Right lung (tissue), 5 donors: Measurements from ENCODE around the gene IGFLR1. TPM values are rescaled to one million over a fixed set of nuclear protein-coding genes. Genes with fewer than 3 reads are reported as not detected.

Experiments
- DNase-seq, 2 donors: peaks; one replicate each; pipeline ENCODE4 v3.0.0-alpha.2; 2013
- polyA plus RNA-seq, 5 donors: library from polyadenylated mRNA; unstranded; fragments of 120-200 nt; gene quantifications; one replicate each; pipeline versions ENCODE4 v1.2.1 to v1.2.3, GENCODE V29; 2013; ENCODE audit warnings: inconsistent platforms in 1 of 5, low replicate concordance in 1 of 5; ENCODE audit not compliant: insufficient read length in 5 of 5, insufficient read depth in 1 of 5

The IGFLR1 gene
- polyA plus RNA-seq, 5 donors: 3.1 to 7.1 (median 4.1) TPM

DNA sequence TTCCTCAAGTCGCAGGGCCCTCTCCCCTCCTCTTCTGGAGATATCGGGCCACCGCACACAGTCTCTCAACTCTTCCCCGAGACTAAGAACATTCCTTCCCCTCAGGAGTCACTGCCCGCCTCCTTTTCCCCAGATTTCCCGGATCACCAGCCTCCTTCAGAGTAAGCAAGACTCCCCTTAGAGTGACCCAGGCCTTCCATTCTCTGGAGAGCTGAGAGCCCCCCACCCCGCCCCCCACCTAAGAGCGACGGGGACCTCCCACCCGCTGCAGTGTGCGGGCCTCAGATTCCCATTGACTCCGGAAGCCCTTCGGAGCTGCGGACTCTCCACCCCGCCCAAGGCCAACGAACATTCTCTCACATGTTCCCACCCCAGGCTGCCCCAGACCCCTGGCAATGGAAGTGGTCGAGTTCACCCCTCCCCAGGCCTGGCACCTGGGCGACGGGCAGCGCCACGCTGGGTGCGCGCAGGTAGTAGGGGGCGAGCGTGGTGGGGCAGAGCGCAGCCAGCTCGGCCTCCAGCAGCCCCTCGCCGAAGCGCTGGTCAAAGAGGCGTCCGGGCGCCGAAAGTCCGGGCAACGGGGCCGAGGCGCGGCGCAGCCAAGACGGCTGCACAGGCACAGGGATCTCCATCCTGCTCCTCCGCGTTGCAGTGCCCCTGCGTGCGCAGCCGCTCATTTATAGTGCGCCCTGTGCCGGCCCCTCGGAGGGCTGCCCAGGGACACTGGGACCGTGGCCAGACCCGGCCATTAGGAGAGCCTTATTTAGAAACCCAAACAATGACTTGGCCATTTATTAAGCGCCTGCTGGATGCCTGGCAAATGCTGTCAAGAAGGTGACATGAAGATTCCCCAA is 14.4 kb upstream of the IGFLR1 start, which contains the start of gene HSPB6:
Gene HSPB6, minus strand, starts transcription at position 653 of the 854 bp plus-strand sequence. Its CDS starts 21 bp downstream, at position 632.
- DNase-seq: peak; percentile 80

DNA sequence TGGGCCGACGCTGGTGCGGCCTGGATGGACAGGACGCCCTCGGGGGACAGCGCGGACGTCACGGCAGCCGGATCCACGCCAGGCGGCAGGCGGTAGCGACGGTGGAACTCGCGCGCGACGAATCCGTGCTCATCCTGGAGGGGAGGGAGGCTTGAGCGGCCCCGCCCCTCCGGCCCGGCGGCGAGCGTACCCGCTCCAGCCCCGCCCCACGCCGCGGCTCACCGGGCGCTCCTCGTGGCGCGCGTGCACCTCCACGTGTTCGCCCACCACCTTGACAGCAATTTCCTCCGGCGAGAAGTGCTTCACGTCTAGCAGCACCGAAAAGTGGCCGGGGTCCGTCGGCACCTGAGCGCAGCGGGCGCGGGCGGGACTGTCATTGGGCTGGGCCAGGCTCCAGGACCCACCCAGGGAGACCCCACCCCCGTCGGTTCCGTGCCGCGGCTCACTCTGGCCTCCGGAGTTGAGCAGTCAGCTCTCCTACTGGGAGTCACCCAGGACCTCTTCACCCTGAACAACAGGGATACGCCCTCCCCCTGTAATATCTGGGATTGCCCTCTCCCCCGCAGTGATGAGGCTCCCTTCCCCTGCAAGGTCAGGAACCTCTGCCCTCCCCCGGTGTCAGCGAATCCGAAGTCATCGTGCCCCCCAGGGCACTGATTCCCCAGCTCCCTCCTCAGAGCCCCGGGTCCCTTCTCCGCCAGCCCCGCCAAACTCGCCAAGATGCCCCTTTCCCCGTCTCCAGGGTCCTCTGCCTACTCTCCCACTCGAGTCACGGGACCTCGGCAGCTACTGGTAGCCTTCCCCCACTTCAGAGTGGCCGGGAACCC is 13.5 kb upstream of the IGFLR1 start:
- peak; percentile 44 to 53 for DNase-seq

DNA sequence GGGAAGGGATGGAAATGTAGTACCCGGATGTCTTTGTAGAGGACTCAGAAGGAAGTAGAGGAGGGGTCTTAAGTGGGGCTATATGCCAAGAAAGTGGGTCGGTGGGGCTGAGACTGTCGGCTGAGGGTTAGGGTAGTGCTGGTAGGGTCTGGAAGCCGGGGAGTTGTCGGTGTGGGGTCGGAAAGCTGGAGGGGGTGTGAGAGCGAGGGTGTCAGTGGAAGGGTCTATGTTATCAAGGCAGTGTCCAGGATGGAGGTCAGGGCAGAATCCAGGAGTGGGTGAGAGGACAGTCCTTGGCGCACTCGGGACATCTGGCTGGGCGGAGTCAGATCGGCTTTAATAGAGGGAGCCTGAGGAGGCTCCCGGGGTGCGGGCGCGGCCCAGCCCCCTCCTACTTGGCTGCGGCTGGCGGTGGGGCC is 12.9 kb upstream of the IGFLR1 start:
- DNase-seq: no peak

DNA sequence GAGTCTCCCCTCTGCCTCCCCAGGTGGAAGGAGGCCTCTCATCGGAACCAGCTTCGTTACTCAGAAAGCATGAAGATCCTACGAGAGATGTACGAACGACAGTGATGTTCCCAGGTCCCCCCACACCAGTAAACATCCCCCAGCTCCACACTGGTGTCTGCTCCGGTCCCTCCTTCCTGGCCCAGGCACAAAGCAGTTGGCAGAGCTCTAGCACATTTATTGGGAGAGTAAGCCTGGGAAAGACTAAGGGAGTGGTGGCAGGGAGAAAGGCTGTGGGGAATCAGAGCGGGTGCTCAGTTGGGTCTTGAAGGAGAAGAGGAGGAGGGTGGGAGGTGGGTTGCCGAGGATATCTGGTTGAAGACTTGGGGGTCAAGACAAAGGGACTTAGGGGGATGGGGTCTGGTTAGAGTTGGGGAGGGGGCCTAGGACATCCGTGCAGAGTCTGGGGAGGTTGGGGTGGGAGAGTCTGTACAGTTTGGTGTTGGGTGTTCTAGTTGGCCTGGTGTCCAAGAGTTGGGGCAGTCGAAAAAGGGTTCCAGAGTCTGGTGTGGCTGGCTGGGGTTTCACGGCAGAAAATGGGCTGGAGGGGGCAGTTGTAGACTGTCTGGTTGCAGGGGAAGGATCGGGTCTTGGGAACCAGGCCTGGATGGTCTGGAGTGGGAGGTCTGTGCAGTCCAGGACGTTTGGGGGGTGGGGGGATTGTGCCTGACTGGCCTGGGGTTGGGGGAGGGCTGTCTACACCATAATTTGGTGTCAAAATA is 12.3 kb upstream of the IGFLR1 start:
- DNase-seq: no peak

DNA sequence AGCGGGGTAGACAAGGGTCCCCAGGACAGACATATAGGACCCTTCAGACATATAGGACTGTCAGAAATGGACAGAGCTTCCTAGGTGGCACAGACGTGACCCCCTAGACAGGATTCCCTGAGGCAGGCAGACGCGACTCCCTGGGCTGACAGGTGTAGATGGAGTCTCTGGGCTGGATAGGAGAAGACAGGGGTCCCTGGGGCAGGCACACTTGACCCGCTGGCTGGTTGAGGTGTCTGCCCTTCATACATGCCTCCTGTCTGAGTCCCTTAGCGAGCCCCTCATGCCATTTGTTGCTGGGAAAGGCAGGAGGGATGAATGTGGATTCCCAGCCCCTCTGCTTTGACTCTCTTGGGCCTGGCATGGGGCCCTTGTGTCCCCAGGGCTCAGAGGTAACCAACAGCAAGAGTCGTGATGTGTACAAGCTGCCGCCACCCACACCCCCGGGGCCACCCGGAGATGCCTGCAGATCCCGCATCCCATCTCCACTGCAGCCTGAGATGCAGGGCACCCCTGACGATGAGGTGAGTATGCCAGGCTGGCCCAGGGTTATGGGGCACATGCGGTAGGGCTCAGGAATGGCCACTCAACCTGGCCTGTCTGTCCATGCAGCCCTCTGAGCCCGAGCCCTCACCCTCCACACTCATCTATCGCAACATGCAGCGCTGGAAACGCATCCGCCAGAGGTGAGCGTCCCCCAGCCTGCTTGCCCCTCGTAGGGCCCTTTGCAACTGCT is 11.6 kb upstream of the IGFLR1 start:
- no peak for DNase-seq

DNA sequence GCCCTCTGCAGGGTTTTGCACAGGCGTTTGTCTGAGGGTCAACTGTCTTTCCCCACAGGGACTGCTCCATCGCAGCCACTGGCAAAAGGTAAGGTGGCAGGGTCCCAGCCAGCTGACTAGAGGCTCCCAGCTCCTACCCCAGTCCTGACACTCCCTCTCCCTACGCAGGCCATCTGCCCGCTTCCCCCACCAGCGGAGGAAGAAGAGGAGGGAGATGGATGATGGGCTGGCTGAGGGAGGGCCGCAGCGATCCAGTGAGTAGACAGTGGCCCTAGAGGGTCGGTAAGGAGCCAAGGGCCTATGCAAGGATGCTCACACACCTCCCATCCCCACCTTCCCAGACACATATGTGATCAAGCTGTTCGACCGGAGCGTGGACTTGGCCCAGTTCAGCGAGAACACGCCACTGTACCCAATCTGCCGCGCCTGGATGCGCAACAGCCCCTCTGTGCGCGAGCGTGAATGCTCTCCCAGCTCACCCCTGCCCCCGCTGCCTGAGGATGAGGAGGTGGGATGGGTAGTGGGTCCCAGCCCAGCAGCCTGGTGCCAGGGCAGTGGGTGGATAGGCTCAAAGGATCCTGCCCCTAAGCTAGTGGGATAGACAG is 10.6 kb upstream of the IGFLR1 start:
- DNase-seq: no peak

DNA sequence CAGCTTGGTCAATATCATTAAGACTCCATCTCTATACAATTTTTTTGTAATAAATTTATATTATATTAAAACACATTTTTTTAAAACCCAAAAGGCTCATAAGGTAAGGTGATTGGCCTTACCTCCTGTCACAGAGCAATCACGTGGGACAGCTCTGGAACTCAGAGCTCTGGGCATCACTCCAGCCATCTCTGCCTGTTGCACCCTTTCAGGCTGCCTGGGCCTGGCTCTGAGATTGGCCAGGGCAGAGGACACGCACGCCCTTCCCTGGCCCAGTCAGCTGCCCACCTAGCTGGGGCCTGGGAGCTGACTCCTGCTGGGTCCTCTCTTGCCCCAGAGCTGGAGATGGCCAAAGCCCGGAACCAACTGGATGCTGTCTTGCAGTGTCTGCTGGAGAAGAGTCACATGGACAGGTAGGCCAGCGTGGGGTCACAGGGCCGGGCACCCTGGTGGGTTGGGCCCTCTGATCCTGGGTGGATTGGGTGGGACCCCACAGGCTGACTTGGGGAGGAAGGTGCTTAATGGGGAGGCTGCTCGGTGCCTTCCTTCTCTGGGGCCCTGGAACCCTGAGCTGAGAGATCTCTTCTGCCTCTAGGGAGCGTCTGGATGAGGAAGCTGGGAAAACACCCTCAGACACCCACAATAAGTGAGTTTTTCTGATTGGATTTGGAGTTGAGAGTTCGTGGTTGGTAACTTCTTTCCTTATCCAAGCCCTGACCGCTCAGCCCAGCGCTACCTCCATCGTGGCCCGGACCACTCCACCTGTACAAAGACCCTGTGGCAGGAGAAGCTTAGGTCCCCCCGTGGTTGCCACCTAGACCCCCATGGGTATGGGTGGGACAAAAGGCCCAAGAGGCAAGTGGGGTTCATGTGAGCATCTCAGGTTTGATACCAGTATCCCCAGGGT is 9.8 kb upstream of the IGFLR1 start:
- DNase-seq: no peak

DNA sequence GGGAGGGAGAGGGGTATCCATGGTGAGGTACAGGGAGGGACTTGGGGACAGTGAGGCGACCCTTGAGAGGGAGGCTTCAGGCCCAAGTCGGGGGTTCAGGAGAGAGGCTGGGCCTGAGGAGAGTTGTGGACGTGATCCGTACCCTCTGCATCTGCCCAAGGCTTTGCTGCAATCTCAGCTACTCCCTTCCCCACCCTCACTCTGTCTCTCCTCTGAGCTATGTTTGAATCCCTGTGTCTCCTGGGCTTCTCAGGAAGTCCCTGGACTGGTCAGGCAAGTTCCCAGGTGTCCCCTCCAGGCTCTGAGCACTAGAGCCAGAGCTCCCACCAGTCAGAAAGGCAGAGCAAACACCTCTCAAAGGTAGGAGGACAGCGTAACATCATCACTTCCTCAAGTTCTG is 7.9 kb upstream of the IGFLR1 start:
- DNase-seq: no peak

DNA sequence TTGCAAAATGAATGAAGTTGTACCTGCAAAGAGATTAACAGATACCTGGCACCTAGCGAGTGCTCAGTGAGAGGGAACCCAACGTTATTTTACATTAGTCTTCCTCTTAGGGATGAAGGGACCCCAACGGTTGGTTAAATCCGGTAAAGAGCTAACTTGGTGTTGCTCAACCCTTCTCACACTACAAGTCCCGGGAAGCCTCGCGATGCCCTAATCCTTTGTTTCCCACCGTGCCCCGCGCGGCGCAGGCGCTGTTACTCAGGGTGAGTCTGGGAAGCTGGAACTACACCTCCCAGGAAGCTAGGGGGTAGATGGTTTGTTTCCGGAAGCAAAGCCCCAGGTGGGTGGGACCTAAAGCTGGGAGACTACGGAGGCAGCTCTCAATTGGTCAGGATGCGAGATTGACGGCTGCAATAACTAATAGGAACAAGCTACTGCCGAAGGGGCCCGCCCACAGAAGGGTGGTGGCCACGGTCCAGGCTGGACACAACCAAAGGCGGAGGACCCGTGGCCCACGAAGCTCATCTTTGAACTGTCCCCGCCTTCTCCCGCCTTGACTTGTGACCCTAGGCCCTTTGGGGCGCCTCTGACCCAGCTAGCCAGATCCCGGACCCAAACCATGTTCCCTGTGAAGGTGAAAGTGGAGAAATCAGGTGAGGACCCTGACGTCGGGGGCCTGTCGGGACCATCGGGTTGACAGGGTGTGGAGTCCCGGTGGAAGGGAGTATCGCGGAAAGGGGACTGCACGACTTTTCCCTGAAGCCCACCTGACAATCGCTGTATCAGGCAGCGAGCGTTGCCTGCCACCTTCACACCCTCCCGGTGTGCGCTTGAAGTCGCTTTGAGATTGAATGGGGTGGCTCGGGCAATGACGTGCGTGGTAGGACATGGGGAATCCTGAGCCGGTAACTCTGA is 6.1 kb upstream of the IGFLR1 start, which contains the start of gene LIN37:
Gene LIN37, plus strand, starts transcription at position 471 of the 915 bp plus-strand sequence. Its CDS starts 149 bp downstream, at position 620.
- DNase-seq: peak; percentile 99 to 100

DNA sequence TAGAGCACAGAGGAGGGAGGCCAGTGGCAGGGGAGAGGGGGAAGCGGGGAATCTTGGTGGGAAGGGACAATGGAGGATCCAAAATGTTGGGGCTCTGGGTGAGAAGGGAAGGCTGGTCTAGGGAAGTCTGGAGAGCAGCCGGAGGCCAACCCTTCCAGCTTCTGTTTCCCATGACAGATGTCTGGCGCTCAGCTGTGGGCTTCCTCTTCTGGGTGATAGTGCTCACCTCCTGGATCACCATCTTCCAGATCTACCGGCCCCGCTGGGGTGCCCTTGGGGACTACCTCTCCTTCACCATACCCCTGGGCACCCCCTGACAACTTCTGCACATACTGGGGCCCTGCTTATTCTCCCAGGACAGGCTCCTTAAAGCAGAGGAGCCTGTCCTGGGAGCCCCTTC is 4.3 kb upstream of the IGFLR1 start:
- DNase-seq: no peak

DNA sequence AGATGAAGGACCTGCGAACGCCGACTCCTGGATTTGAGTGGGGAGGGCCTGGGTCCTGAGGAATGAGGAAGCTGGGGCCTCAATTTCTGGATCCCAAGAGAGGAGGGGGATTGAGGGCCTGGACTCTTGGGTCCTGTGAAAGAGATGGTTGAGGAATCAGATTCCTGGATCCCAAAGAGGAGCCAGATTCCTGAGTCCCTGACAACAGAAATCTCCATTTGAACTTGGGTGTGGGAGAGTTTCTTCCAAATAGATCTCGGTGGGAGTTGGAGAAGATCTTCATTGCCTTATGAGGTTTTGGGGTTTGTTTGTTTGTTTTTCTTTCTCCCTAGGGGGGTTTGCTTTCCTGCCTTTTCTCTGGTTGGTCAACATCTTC is 3.8 kb upstream of the IGFLR1 start:
- no peak for DNase-seq

DNA sequence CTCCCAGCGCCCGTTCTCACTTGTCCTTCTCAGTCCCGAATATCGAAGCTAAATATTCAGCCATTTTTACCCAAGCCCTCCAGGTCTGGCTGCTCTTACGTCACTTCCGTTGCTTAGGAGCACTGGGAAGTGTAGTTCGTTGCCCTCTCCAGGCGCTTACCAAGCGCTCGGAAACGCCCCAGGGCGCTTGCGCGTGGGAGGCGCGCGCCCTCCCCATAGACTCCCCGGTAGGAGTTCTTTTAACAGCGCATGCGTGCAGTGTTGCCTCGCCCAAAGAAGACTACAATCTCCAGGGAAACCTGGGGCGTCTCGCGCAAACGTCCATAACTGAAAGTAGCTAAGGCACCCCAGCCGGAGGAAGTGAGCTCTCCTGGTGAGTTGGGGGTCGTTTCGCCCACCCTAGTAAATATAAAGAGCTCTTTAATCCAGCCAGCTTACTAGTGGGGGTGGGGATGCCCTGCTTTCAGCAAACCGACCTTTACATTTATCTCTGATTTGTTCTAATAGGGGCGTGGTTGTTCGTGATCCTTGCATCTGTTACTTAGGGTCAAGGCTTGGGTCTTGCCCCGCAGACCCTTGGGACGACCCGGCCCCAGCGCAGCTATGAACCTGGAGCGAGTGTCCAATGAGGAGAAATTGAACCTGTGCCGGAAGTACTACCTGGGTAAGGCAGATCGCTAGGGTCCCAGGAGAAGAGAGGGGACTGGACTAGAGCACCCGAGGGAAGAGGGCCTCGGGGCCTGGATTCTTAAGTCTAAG is 3.3 kb upstream of the IGFLR1 start, which contains the start of the genes PSENEN and U2AF1L4:
Gene PSENEN, plus strand, starts transcription at position 324 of the 759 bp plus-strand sequence. Its CDS starts 280 bp downstream, at position 604.
Gene U2AF1L4, minus strand, starts transcription at position 91 of the 759 bp plus-strand sequence. Its CDS starts 27 bp downstream, at position 64.
- DNase-seq: peak; percentile 99 to 100

DNA sequence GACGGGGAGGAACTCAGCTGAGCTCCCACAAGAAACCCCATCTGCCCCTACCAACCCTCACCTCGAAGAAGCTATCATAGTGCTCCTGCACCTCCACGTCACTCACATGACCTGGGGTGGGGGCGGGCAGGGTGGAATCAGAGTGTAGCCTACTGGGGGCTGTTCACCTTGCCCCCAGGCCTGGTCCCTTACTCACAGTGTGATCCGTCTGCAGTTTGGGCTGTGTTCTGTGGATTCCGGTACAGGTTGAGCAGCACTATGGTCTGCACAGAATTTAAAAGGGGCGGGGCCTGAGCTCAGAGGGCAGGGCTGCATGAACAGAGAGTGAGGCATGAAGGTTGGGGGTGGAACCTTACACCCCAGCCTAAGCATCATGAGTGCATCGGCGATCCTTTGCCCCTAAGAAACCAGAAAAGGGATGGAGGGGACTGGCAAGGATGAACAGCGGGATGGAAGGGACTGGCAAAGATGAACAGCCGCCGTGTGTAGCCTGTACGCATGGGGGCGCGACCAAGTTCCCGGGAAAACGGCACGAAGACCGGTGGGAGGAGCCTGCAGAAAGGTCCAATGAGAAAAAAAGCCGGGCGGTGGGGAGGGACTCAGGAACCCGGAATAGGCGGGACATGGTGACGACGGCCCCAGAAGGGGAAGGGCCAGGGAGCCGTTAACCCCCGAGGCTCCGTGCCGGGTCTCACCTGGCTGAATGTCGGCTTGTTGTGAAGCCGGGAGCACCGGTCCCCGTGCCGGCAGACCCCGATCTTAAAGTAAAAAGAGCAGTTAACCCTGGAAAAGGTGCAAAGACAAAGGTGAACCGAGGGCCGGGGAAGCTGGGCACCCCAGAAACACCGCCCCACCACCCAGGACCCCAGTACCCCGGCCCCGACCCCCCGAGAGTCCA is 2.4 kb upstream of the IGFLR1 start:
- DNase-seq: peak; percentile 90 to 93

DNA sequence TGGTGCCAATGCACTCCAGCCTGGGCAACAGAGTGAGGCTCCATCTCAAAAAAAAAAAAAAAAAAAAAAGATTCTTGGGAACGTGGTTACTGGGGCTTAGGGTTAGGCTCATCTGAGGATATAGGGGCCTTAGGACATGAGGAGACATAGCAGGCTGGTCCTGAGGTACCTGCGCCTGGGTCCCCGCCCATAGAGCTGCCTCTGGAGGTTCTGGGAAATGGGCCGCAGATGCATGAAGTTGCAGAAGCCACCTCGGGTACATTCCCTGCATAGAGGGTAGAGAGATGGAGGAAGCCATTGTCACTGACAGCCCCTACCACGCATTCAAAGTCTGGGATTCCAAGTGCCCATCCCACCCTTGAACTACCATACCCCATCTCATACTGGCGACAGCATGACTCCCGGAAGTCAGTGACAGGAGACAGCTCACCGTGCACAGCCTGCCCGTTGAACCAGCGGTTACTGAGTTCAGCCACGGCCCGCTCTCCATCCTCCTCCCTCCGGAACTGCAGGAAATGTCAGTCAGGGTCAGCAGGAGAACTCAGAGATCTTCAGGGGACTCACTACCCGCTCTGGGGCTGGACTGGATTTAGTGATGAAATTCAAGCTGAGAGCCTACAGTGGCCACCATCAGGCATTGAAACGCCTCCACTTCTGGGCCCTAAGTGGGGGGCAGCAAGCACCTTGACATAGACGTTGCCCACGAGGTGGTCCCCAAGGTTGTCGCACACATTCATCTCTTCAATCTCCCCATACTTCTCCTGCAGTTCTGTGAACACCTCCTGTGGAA is 1.6 kb upstream of the IGFLR1 start:
- no peak for DNase-seq

DNA sequence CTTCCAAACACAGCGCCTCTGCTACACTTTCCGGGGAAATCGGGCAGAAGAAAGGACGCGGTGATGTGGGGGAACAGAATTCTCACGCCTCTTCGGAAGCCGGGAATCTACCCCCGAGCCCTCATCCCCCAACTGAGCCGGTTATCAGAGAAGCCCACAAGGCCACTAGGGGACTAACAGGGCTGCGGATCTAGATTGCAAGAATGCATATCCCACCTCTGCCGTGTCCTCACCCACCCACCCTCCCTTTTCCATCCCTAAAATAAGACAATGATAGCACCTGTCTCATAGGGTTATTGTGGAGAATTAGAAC is 1.1 kb downstream of the IGFLR1 start:
- DNase-seq: no peak
